Measurements from ENCODE around the gene KLHL9.

KLHL9 gene

GRCh38 chr9:21317956-21318923 lies 17.0 kb downstream of the KLHL9 start:
- no peak for DNase-seq

DNA sequence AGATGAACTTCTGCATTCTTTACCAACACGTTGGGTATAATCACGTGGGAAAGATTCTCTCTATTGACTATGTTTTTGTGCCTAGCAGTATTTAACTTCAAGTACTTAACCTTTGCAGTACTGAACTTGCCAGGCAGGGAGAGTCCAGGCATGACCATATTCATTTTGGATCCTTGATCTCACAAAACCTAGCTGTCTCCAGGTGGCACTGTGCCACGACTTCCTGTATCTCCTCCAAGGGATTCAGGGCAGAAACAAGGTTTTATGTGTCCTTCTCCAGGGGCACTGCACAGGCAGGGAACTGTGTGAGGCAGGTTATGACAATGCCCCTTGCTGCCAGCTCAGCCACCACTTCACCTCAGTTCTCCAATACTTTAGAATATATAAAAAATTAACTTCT lies 18.3 kb downstream of the KLHL9 start:
- DNase-seq, result no peak

DNA sequence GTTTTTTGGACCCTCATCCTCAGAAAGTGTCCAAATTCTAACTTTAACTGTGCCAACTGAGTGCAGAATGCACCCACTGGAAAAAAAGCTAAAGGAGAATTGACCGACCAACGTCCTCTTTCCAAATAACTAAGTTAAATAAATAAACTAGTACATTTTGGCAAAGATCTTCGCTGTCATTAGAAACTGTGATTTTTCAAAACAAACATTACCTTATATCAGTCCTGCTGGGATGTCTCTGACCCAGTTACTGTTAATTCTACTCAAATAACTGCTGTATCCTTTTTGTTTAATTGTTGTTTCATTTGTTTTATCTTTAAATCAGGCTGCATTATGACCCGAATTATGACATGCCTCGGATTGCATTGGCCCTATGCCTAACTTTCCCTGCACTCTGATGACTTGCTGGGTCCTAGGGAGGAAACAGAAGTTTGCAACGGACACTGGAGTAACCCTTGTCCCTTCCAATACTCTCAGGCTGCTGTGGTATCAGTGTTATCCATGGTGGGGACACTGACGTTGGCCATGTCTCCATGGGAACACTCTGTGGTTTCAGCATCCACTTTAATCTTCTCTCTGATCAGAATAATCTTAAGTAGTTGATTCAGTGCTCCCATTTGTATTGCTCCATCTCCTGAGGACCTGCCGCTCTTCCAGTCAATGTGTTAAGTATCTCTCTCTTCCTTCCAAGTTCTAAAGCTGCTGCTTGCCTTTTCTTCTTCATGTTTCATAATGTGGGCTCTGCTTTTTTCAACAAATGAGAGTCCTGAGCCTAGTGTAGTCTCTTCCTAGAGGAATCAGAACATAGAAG lies 19.0 kb downstream of the KLHL9 start:
- DNase-seq, result no peak

DNA sequence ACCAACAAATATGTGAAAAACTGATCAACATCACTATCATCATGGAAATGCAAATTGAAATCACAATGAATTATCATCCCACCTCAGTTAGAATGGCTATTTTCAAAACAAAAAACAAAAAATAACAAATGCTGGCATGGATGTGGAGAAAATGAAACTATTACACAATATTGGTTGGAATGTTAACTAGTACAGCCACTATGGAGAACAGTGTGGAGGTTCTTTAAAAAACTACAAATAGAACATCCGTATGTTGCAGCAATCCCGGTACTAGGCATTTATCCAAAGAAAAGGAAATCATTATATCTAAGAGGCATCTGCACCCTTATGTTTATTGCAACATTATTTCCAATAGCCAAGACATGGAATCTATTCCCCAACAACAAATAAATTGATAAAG lies 21.1 kb downstream of the KLHL9 start:
- DNase-seq, result no peak

GRCh38 chr9:21311889-21312288 lies 23.3 kb downstream of the KLHL9 start:
- DNase-seq, result no peak

- DNase-seq, result no peak
Measured at GRCh38 chr9:21305213-21305612, 30.0 kb downstream of the KLHL9 start, which contains the start of gene IFNA5. Gene IFNA5, minus strand, starts transcription at chr9:21305313. Its CDS starts 57 bp downstream, at chr9:21305256.

DNA sequence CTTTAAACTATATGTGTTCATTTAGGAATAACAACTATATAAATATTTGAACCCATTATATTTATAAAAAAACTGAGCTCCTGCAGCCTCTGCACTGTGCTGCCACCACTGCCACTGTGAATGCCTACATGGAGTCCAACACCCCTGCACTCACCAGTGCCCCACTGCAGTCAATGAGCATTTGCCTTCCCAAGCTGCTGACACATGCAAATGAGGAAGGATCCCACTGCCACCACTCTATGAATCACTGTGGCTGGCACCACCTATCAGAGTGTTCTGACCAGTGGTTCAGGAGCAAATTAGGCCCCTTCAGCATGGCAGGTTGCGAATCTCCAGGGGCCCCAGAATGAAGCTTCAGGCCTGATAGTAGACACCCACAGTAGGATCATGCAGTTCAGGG lies 39.2 kb downstream of the KLHL9 start:
- no peak for DNase-seq

GRCh38 chr9:21294904-21295538 lies 40.2 kb downstream of the KLHL9 start:
- DNase-seq, result no peak

DNA sequence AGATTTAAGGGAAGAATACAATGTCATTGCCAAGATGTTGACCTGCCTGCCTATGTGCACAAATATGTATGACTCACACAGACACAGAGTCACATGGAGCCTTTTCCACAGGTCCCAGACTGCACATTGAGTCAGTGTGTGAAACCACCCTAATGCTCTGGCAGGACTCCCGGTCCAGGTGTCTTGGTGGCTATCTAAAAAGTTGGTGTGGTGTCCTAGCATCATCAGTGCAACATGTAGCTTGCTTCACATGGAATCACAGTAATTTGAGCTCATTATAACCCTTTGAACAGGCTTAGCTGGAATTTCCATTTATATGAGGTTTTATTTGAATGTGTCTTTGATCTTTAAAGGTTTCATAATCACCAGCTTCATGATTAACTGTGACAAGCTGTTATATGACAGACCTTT lies 40.8 kb downstream of the KLHL9 start:
- DNase-seq, result no peak

DNA sequence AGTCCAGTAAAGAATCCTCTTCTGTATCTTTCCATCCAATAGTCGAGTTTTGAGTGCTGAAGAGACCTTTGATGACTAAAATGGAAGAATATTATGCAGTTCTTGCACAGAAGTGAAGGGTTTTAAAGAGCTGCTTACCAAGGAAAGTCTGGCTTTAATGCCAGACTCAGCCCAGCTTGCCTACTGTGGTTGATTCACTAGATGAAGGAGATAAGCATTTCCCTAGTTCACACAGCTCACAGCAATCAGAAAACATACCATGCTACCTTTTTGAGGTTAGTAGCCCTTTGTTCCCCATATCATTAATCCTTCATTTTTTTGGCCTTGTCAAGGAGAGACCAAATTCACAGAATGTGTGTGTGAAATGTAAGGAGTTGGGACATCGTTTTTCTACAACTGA lies 45.4 kb downstream of the KLHL9 start:
- DNase-seq, result no peak

DNA sequence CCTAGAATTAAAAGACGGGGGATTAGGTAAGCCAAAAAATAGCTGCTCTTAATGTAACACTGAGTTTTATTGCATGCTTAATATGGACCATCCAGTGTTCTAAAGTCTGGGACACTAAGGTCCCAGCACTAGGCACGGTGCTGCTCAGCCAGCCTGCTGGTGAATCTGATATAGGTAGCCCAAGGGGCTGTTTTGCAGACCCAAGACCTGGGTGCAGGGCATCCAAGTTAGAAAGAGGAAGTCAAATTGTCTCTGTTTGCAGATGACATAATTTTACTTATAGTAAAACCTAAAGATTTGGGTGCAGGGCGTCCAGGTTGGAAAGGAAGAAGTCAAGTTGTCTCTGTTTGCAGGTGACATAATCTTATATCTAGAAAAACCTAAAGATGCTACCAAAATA lies 47.9 kb downstream of the KLHL9 start:
- DNase-seq, result no peak

- DNase-seq, result no peak
Measured at GRCh38 chr9:21286659-21287058, 48.5 kb downstream of the KLHL9 start.

- DNase-seq, result no peak
Measured at GRCh38 chr9:21286099-21286498, 49.1 kb downstream of the KLHL9 start.

- no peak for DNase-seq
Measured at GRCh38 chr9:21281275-21281674, 53.9 kb downstream of the KLHL9 start.

Measured in NCI-H187 treated with DMSO at 0.1 percent for 48 hours (cell line).